K562 (cell line): Measurements from ENCODE around the gene VHLL. TPM values are rescaled to one million over a fixed set of nuclear protein-coding genes. Genes with fewer than 3 reads are reported as not detected.

ENCODE experiments used
- ETS2 ChIP-seq: IDR thresholded peaks from 2 replicates; pipeline ENCODE4 v1.6.1; 2016; ENCODE audit warnings: borderline replicate concordance, missing genetic modification characterization, mild to moderate bottlenecking, moderate library complexity, missing compliant biosample characterization; ENCODE audit not compliant: poor library complexity, severe bottlenecking
- FOXK2 ChIP-seq, 2 experiments: fragments of 450-650 bp; IDR thresholded peaks in 1 of 2; conservative IDR thresholded peaks in 1 of 2; 2 replicates each; pipeline ENCODE4 v1.6.1; 2016; ENCODE audit warnings: low read depth in 2 of 2, mild to moderate bottlenecking in 1 of 2
- HDAC6 ChIP-seq: IDR thresholded peaks from 2 replicates; pipeline ENCODE4 v1.6.1; 2012; ENCODE audit warnings: low read depth, mild to moderate bottlenecking, control low read depth, inconsistent platforms, low read length, moderate library complexity
- HMG20A ChIP-seq: fragments of 450-650 bp; formaldehyde crosslinking; conservative IDR thresholded peaks from 2 replicates; pipeline ENCODE4 v1.4.0; 2020; ENCODE audit warnings: mild to moderate bottlenecking, mixed read lengths
- HMG20B ChIP-seq: fragments of 250-450 bp; sonication (Bioruptor Pico); IDR thresholded peaks from 2 replicates; pipeline ENCODE4 v1.5.0; 2021; ENCODE audit warnings: mild to moderate bottlenecking
- HNRNPL ChIP-seq: fragments of 200-400 bp; formaldehyde crosslinking; IDR thresholded peaks from 2 replicates; pipeline ENCODE4 v1.6.1; 2017; ENCODE audit warnings: low read depth, mild to moderate bottlenecking, low read length
- HNRNPUL1 ChIP-seq: fragments of 200-400 bp; formaldehyde crosslinking; IDR thresholded peaks from 2 replicates; pipeline ENCODE4 v1.6.1; 2017; ENCODE audit warnings: low read length
- MAX ChIP-seq: sonication (generic); formaldehyde crosslinking; IDR thresholded peaks from 2 replicates; pipeline ENCODE4 v1.9.0; 2022; ENCODE audit warnings: mild to moderate bottlenecking, missing genetic modification reagents
- MXI1 ChIP-seq: IDR thresholded peaks from 2 replicates; pipeline ENCODE4 v1.6.1; 2011; ENCODE audit warnings: low read depth, mild to moderate bottlenecking, improper control_type of control experiment, low read length
- MYBL2 ChIP-seq, 2 experiments: fragments of 450-650 bp in 1 of 2; sonication (generic) in 1 of 2; formaldehyde crosslinking in 1 of 2; IDR thresholded peaks; 2 replicates each; pipeline versions ENCODE4 v1.6.1 to v1.8.1; 2017 to 2022; ENCODE audit warnings: borderline replicate concordance in 1 of 2, inconsistent platforms in 1 of 2, low read depth in 1 of 2, mild to moderate bottlenecking in 1 of 2, missing genetic modification reagents in 1 of 2, moderate library complexity in 1 of 2
- POU5F1 ChIP-seq: fragments of 150-350 bp; IDR thresholded peaks from 2 replicates; pipeline ENCODE4 v1.6.1; 2014; ENCODE audit warnings: borderline replicate concordance, low read length, low read depth, mild to moderate bottlenecking; ENCODE audit not compliant: partially characterized antibody
- SMARCC2 ChIP-seq: fragments of 450-650 bp; IDR thresholded peaks from 2 replicates; pipeline ENCODE4 v1.6.1; 2017; ENCODE audit warnings: antibody characterized with exemption, moderate library complexity, mild to moderate bottlenecking, low read depth
- ZFPM2 ChIP-seq: fragments of 250-450 bp; sonication (Bioruptor Pico); IDR thresholded peaks from 2 replicates; pipeline ENCODE4 v1.5.1; 2022; ENCODE audit warnings: mild to moderate bottlenecking
- ZKSCAN8 ChIP-seq: fragments of 200-800 bp; sonication (Bioruptor generic); IDR thresholded peaks from 2 replicates; pipeline ENCODE4 v1.6.1; 2016; ENCODE audit warnings: missing genetic modification characterization, missing compliant biosample characterization
- ZNF134 ChIP-seq: fragments of 250-450 bp; sonication (Bioruptor Pico); conservative IDR thresholded peaks from 2 replicates; pipeline ENCODE4 v1.4.0; 2020
- ZNF398 ChIP-seq: fragments of 250-450 bp; sonication (Bioruptor Pico); IDR thresholded peaks from 2 replicates; pipeline ENCODE4 v1.8.0; 2021; ENCODE audit warnings: moderate library complexity, mild to moderate bottlenecking, inconsistent platforms
- ZNF707 ChIP-seq: fragments of 250-450 bp; sonication (Bioruptor Pico); conservative IDR thresholded peaks from 2 replicates; pipeline ENCODE4 v1.8.0; 2022; ENCODE audit warnings: inconsistent platforms, mild to moderate bottlenecking, moderate library complexity
- ZNF740 ChIP-seq, 3 experiments: fragments of 200-800 bp in 1 of 3; sonication (Bioruptor generic) in 1 of 3; sonication (generic) in 1 of 3; formaldehyde crosslinking in 1 of 3; IDR thresholded peaks; 2 replicates each; pipeline versions ENCODE4 v1.6.1 to v1.8.0; 2016 to 2022; ENCODE audit warnings: mild to moderate bottlenecking in 2 of 3, missing compliant biosample characterization in 2 of 3, missing genetic modification characterization in 2 of 3, missing genetic modification reagents in 1 of 3
- ZNF766 ChIP-seq: fragments of 200-800 bp; sonication (Bioruptor generic); conservative IDR thresholded peaks from 2 replicates; pipeline ENCODE4 v1.6.1; 2016; ENCODE audit warnings: missing genetic modification characterization, missing compliant biosample characterization
- ZNF778 ChIP-seq: fragments of 450-650 bp; formaldehyde crosslinking; IDR thresholded peaks from 2 replicates; pipeline ENCODE4 v1.4.0; 2020; ENCODE audit warnings: mild to moderate bottlenecking, moderate library complexity
- polyA plus RNA-seq, 8 experiments: library from polyadenylated mRNA; depleted of rRNA in 4 of 8; stranded (reverse) in 5 of 8; unstranded in 3 of 8; fragments of >200 nt; fragmentation: Nextera tagmentation in 2 of 8; fragmentation: Illumina TruSeq in 1 of 8; extraction: Ambion mirVana in 2 of 8; extraction: Trizol in 1 of 8; gene quantifications; 2 replicates each; pipeline versions ENCODE4 v1.2.1 to v1.2.3, GENCODE V29; 2011 to 2014; ENCODE audit warnings: inconsistent platforms in 1 of 8, missing spikeins in 1 of 8
- total RNA-seq, 7 experiments: library from RNA; depleted of rRNA in 6 of 7; stranded (reverse); fragments of >200 nt in 6 of 7; fragmentation: Illumina TruSeq in 2 of 7; extraction: Trizol in 2 of 7; gene quantifications; 2 replicates each; pipeline versions ENCODE4 v1.2.1 to v1.2.3, GENCODE V29; 2011 to 2021; ENCODE audit warnings: low replicate concordance in 1 of 7
- TF ChIP-seq, protein P1 (sequence below): fragments of 250-450 bp; sonication (Bioruptor Pico); IDR thresholded peaks from 2 replicates; pipeline ENCODE4 v1.8.0; 2022; ENCODE audit warnings: inconsistent platforms, mild to moderate bottlenecking, moderate library complexity, borderline replicate concordance
- TF ChIP-seq, protein P2 (sequence below): sonication (generic); formaldehyde crosslinking; IDR thresholded peaks from 2 replicates; pipeline ENCODE4 v1.5.0; 2020; ENCODE audit warnings: missing genetic modification reagents

Gene VHLL
- total and polyA plus RNA-seq, 9 of the 15 experiments (the other 6 are each of a cell fraction or from before 2014, with no cell fraction given), result not detected

DNA sequence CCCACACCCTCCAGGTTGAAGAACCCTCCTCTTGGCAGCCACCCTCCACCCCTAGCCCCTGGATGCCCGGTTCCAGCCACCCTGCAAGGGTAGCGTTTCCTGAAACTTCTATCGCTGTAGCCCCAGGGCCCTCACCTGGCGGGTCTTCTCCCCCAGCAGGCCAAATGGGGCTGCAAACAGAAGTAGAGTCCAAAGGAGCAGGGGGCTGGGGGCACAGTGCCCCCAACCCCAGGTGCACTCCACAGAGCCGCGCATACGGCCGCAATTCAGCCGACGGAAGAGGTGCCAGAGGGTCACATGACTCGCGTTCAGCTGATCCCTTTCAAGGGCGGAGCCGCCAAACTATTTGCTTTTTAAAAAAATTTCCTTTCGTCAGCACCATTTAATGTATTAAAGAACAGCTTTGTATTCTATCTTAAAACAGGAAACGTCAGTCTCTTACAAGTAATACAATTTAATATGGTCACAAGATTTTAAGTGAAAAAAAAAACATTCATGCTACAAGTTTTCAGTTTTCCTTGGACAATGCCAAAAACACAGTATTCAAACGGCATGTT, 3.6 kb downstream of the VHLL start, which contains the start of gene GLMP (continued):
- TF ChIP-seq MYBL2 (IDR thresholded peaks at IDR 0.05; ENCODE audit: low read depth), result no peak
- no peak for TF ChIP-seq MYBL2 (CRISPR knock-in tag; IDR thresholded peaks at IDR 0.05; ENCODE audit: borderline replicate concordance)
- TF ChIP-seq, protein P1, sequence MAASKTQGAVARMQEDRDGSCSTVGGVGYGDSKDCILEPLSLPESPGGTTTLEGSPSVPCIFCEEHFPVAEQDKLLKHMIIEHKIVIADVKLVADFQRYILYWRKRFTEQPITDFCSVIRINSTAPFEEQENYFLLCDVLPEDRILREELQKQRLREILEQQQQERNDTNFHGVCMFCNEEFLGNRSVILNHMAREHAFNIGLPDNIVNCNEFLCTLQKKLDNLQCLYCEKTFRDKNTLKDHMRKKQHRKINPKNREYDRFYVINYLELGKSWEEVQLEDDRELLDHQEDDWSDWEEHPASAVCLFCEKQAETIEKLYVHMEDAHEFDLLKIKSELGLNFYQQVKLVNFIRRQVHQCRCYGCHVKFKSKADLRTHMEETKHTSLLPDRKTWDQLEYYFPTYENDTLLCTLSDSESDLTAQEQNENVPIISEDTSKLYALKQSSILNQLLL (CRISPR knock-in tag), result no peak
- no peak for TF ChIP-seq ETS2 (tag)
- TF ChIP-seq, protein P2, sequence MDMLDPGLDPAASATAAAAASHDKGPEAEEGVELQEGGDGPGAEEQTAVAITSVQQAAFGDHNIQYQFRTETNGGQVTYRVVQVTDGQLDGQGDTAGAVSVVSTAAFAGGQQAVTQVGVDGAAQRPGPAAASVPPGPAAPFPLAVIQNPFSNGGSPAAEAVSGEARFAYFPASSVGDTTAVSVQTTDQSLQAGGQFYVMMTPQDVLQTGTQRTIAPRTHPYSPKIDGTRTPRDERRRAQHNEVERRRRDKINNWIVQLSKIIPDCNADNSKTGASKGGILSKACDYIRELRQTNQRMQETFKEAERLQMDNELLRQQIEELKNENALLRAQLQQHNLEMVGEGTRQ (CRISPR knock-in tag), result peak; percentile 97
- TF ChIP-seq HNRNPL, result no peak
- no peak for TF ChIP-seq ZNF398 (CRISPR knock-in tag)
- no peak for TF ChIP-seq POU5F1
- no peak for TF ChIP-seq MAX (CRISPR knock-in tag)
- no peak for TF ChIP-seq SMARCC2
- TF ChIP-seq HMG20A (CRISPR knock-in tag), result no peak
- 0 out of 4 replicates have a peak, but pooled peaks of 1 of the 2 experiments have one; percentile 36 for TF ChIP-seq FOXK2 (conservative IDR thresholded peaks at IDR 0.05 in 1 of 2, IDR thresholded peaks at IDR 0.05 in 1 of 2; ENCODE audit: low read depth in 2 of 2)
- no peak for TF ChIP-seq ZNF740 (CRISPR knock-in tag; IDR thresholded peaks at IDR 0.05)
- no peak for TF ChIP-seq ZNF740 (tag; IDR thresholded peaks at IDR 0.05)
- no peak for TF ChIP-seq HMG20B (CRISPR knock-in tag)
- no peak for TF ChIP-seq ZNF134 (CRISPR knock-in tag)
- no peak for TF ChIP-seq ZFPM2 (CRISPR knock-in tag)
- TF ChIP-seq HNRNPUL1, result no peak
- no peak for TF ChIP-seq ZNF707
- no peak for TF ChIP-seq ZKSCAN8 (CRISPR knock-in tag)
- TF ChIP-seq MXI1, result no peak
- no peak for TF ChIP-seq HDAC6
- no peak for TF ChIP-seq ZNF778 (CRISPR knock-in tag)
- no peak for TF ChIP-seq ZNF766 (CRISPR knock-in tag)
